ENCODE measurements around the gene NKX6-2.
"Not testable (repeated sequence)": the region's sequence is repeated elsewhere in the genome, so short reads cannot be mapped to it uniquely, and the experiment has no call there.

The NKX6-2 gene

GRCh38 chr10:132796846-132797245, 10.9 kb upstream of the NKX6-2 start:
- DNase-seq (ENCODE audit: low read depth) = no peak

GRCh38 chr10:132793871-132794849, 8.2 kb upstream of the NKX6-2 start:
- DNase-seq (ENCODE audit: low read depth) = no peak

GRCh38 chr10:132793213-132793612, 7.3 kb upstream of the NKX6-2 start:
- DNase-seq (ENCODE audit: low read depth) = no peak

- no peak for DNase-seq (ENCODE audit: low read depth)
Observed at GRCh38 chr10:132792796-132793195, 6.8 kb upstream of the NKX6-2 start.

- DNase-seq (ENCODE audit: low read depth) = not testable (repeated sequence)
Observed at GRCh38 chr10:132792099-132792498, 6.2 kb upstream of the NKX6-2 start.

GRCh38 chr10:132790934-132791829, 5.2 kb upstream of the NKX6-2 start:
- no peak for DNase-seq (ENCODE audit: low read depth)

- no peak for DNase-seq (ENCODE audit: low read depth)
Observed at GRCh38 chr10:132790470-132790869, 4.5 kb upstream of the NKX6-2 start.

GRCh38 chr10:132789659-132790148, 3.8 kb upstream of the NKX6-2 start:
- no peak for DNase-seq (ENCODE audit: low read depth)

- no peak for DNase-seq (ENCODE audit: low read depth)
Observed at GRCh38 chr10:132788831-132789219, 2.9 kb upstream of the NKX6-2 start.

- DNase-seq (ENCODE audit: low read depth) = no peak
Observed at GRCh38 chr10:132788180-132788830, 2.4 kb upstream of the NKX6-2 start.

- DNase-seq (ENCODE audit: low read depth) = no peak
Observed at GRCh38 chr10:132787495-132788179, 1.7 kb upstream of the NKX6-2 start.

GRCh38 chr10:132786884-132787494, 1.0 kb upstream of the NKX6-2 start:
- DNase-seq (ENCODE audit: low read depth) = no peak

- DNase-seq (ENCODE audit: low read depth) = no peak
Observed at GRCh38 chr10:132786476-132786883, 533 bp upstream of the NKX6-2 start.

- DNase-seq (ENCODE audit: low read depth) = no peak
Observed at GRCh38 chr10:132784866-132785722, 853 bp downstream of the NKX6-2 start.

- no peak for DNase-seq (ENCODE audit: low read depth)
Observed at GRCh38 chr10:132783940-132784865, 1.7 kb downstream of the NKX6-2 start.

- no peak for DNase-seq (ENCODE audit: low read depth)
Observed at GRCh38 chr10:132783165-132783939, 2.6 kb downstream of the NKX6-2 start.

GRCh38 chr10:132781556-132781955, 4.4 kb downstream of the NKX6-2 start:
- no peak for DNase-seq (ENCODE audit: low read depth)

GRCh38 chr10:132780356-132780755, 5.6 kb downstream of the NKX6-2 start:
- no peak for DNase-seq (ENCODE audit: low read depth)
